Mucosa of descending colon (tissue), 3 donors: ENCODE data around the gene HIBCH. TPM values are rescaled to one million over a fixed set of nuclear protein-coding genes. Genes with fewer than 3 reads are reported as not detected.

Experiments used
- ATAC-seq: fragments of 200-7000 bp; cut with Tn5 transposase; one replicate; pipeline ENCODE4 v1.9.1; 2020; ENCODE audit warnings: mild to moderate bottlenecking, moderate library complexity
- DNase-seq, 3 donors: peaks; one replicate each; pipeline ENCODE4 v3.0.0-alpha.2; 2020
- H3K36me3 ChIP-seq: fragments of 200-600 bp; one replicate; pipeline ENCODE4 v1.8.0; 2021; ENCODE audit warnings: low read depth, mild to moderate bottlenecking
- H3K4me1 ChIP-seq: fragments of 200-600 bp; one replicate; pipeline ENCODE4 v1.8.0; 2021; ENCODE audit warnings: low read depth, mild to moderate bottlenecking
- H3K4me3 ChIP-seq: fragments of 200-600 bp; one replicate; pipeline ENCODE4 v1.8.0; 2021; ENCODE audit warnings: mild to moderate bottlenecking
- H3K9me3 ChIP-seq: fragments of 200-600 bp; one replicate; pipeline ENCODE4 v1.8.0; 2021; ENCODE audit warnings: mild to moderate bottlenecking
- CTCF ChIP-seq: fragments of 200-600 bp; IDR thresholded peaks from one replicate; pipeline ENCODE4 v1.8.0; 2022; ENCODE audit warnings: antibody characterized with exemption, mild to moderate bottlenecking
- intact Hi-C, 2 donors: fragments of 100-400 bp; cut with DNase I in 1 of 2; cut with micrococcal nuclease in 1 of 2; formaldehyde crosslinking; loops; one replicate each; pipeline versions ENCODE4 v1.11.0 to v1.11.1; 2022; cut with DNase I, micrococcal nuclease
- total RNA-seq, 3 donors: library from RNA; stranded (reverse); fragmentation: NEBNext Ultra II Directional in 2 of 3; extraction: Animal tissue kit (Norgen Biotek cat#: 25700) in 2 of 3; gene quantifications; one replicate each; pipeline versions ENCODE4 v1.2.1 to v1.2.4, GENCODE V29; 2021 to 2023
- donor health status: DM: no; HTN: no; CAD: no; lungs with moderate emphysema.
- donor health status: DM: no; HTN: no; CAD: no.
- donor health status: DM: no; HTN: yes; CAD: no.

The HIBCH gene
- total RNA-seq, 3 donors from 2014 or later: 46.5 to 79.3 (median 46.7) TPM

GRCh38 chr2:190325588-190325987 lies 6.0 kb upstream of the HIBCH start:
- Histone ChIP-seq H3K4me3 (no peak overlapping the region), H3K4me1 (no peaks in the 10 kb centered on the region), H3K36me3 (no peaks in the 10 kb centered on the region), H3K9me3 (no peaks in the 10 kb centered on the region)
- TF ChIP-seq CTCF: no peak
- ATAC-seq (no peak), DNase-seq (no peak)
- intact Hi-C loops: no loop called here

- Histone ChIP-seq H3K4me1 (peaks cover 4% of the 10 kb centered on the region), H3K4me3 (no peak overlapping the region), H3K9me3 (no peaks in the 10 kb centered on the region), H3K36me3 (no peaks in the 10 kb centered on the region)
- intact Hi-C loops: no loop called here
- ATAC-seq: no peak
- no peak for DNase-seq
- no peak for TF ChIP-seq CTCF
Observed at GRCh38 chr2:190323406-190323805, 3.8 kb upstream of the HIBCH start.

GRCh38 chr2:190320696-190321095 lies 1.1 kb upstream of the HIBCH start:
- H3K9me3 ChIP-seq: no peaks in the 10 kb centered on the region
- no peak overlapping the region for H3K4me3 ChIP-seq
- no peak for TF ChIP-seq CTCF
- ATAC-seq: no peak
- H3K4me1 ChIP-seq: peaks cover 10% of the 10 kb centered on the region
- intact Hi-C loops: no loop called here
- no peak for DNase-seq
- H3K36me3 ChIP-seq: no peaks in the 10 kb centered on the region

- ATAC-seq (peak; percentile 52), DNase-seq (peak in 2 of 3 donors; percentile 45 to 53)
- H3K36me3 ChIP-seq: no peaks in the 10 kb centered on the region
- H3K4me1 ChIP-seq: peaks cover 22% of the 10 kb centered on the region
- no peaks in the 10 kb centered on the region for H3K9me3 ChIP-seq
- no peak for TF ChIP-seq CTCF
- intact Hi-C loops: no loop called here
- H3K4me3 ChIP-seq: peak overlapping the region; percentile 29
Observed at GRCh38 chr2:190318931-190319554, 583 bp downstream of the HIBCH start.

GRCh38 chr2:190318514-190318913 lies 1.1 kb downstream of the HIBCH start:
- peaks cover 25% of the 10 kb centered on the region for H3K4me1 ChIP-seq
- no peak for ATAC-seq
- no peak overlapping the region for H3K4me3 ChIP-seq
- no peaks in the 10 kb centered on the region for H3K36me3 ChIP-seq
- TF ChIP-seq CTCF: no peak
- no peak for DNase-seq
- intact Hi-C loops: no loop called here
- no peaks in the 10 kb centered on the region for H3K9me3 ChIP-seq

GRCh38 chr2:190315273-190315672 lies 4.4 kb downstream of the HIBCH start:
- Histone ChIP-seq H3K4me1 (peaks cover 25% of the 10 kb centered on the region), H3K9me3 (no peaks in the 10 kb centered on the region), H3K4me3 (no peak overlapping the region), H3K36me3 (no peaks in the 10 kb centered on the region)
- no peak for TF ChIP-seq CTCF
- intact Hi-C loops: no loop called here
- no peak for DNase-seq
- no peak for ATAC-seq
